GM19324 (cell line): ENCODE measurements around the gene PPM1E.
"Not testable (repeated sequence)": the region's sequence is repeated elsewhere in the genome, so short reads cannot be mapped to it uniquely, and the experiment has no call there.

Experiments
- ATAC-seq: cut with Tn5 transposase; IDR thresholded peaks from one replicate; pipeline ENCODE4 v1.9.1; 2021; ENCODE audit warnings: mild to moderate bottlenecking, moderate library complexity; ENCODE audit not compliant: unreplicated experiment, low FRiP score

Gene PPM1E

DNA sequence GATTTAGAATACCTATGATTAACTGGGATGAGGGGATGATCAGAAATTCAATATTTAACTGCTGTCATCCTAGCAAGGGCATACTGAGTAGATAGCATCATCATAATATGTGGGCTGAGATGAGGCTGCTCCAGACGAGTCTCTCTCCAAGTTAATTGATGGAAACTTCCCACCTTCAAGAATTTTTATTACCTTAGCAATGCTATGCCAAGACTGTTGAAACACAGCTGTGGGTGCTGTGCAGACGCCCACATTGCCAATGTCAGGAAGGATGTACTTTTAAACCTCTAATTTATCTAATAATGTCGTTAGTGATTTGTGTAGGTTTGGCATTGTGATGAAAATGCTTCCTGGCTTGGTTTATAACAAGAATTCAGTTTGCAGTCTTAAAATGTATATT is 180.6 kb downstream of the PPM1E start:
- no peak for ATAC-seq

DNA sequence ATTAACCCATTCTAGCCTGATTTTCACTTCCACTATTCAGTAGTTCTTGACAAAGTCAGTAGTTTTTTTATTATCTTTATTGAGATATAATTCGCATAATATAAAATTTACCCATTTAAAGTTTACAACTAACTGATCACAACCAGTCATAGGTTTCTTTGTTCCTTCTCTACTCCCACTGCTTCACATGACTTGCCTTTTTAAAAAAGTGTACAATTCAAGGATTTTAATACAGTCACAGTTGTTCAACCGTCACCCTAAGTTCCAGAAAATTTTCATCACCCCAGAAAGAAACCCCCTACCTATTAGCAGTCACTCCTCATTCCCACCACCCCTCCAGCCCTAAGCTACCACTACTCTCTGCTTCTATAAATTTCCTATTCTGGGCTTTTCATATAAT is 188.5 kb downstream of the PPM1E start:
- ATAC-seq: no peak

DNA sequence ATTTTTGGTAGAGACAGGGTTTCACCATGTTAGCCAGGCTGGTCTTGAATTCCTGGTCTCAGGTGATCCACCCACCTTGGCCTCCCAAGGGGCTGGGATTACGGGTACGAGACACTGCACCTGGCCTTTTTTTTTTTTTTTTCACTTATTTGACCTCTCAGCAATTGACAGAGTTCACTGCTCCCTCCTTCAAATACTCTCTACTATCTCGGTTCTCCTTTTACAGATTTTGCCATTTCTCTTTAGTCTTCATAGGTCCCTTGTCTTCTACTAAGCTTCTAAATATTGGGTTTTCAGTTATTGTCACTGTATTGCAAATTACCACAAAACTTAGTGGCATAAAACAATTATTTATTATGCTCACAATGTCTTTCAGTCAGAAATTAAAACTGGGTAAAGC is 191.8 kb downstream of the PPM1E start:
- ATAC-seq: no peak

DNA sequence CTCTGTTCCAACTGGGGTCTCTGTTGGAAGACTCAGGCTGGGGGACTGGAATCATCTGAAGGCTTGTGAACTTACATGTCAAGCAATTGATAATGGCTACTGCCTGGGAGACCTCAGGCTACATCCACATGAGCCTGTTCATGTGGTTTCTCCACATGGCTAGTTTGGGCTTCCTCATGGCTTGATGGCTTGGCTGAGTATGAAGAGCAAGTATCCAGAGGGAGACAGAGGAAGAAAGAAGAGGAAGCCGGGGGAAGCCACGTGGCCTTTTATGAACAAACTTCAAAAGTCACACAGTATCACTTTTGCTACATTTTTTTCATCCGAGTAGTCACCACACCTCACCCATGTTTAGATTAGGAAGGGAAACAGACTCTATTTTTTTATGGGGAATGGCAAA is 192.2 kb downstream of the PPM1E start:
- no peak for ATAC-seq

DNA sequence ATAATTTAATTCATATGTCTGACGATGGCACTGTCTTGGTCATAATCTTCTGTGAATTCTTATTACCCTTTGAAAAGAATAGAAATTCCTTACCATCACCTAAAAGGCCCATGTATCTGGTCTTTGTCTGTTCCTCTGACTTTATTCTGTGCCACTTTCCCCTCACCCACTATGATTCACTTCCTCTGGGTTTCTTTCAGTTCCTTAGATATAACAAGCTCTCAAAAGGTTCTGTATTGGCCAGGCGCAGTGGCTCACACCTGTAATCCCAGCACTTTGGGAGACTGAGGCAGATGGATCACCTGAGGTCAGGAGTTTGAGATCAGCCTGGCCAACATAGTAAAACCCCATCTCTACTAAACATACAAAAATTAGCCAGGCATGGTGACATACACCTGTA is 198.7 kb downstream of the PPM1E start:
- ATAC-seq: not testable (repeated sequence)

DNA sequence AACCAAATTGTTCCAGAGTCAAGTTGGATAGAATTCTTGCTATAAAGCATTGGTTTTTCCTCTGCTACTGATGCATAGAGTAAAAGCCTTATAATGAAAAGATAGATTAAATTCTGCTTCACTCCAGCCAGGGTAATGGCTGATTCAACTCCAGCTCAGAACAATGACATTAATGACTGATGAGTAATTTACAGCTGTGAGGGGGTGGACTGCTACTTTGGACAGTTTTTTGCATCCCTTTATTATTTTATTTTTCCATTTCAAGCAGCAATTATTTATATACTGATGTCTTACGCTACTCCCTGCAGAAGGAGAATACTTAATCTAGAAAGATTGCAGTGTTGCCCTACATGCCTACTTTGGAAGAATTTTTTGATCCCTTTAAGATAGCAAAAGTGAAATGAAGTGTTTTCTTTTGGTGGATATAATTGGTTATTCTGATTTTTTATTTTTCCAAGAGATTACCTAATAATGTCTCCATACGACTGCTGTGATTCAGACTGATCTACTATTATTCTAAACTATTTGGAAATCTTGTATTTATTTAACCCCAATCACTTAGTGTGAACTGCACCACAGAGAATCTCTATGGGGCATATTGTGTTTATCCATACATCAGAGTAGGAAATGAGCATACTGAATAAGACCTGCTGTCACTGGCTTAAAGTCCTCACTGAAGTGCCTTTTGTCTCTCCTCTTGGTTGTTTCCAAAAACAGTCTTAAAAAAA is 201.5 kb downstream of the PPM1E start:
- no peak for ATAC-seq

DNA sequence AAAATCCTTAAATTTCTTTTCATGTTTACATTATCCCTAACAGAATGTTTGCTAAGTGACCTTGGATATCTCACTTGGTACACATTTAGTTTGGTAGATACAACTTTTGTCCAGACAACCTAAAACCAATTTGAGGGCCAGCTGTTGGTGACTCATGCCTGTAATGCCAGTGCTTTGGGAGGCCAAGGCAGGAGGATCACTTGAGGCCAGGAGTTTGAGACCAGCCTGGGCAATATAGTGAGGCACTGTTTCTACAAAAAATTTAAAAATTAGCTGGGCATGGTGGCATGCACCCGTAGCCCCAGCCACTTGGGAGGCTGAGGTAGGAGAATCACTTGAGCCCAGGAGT is 202.0 kb downstream of the PPM1E start:
- not testable (repeated sequence) for ATAC-seq

DNA sequence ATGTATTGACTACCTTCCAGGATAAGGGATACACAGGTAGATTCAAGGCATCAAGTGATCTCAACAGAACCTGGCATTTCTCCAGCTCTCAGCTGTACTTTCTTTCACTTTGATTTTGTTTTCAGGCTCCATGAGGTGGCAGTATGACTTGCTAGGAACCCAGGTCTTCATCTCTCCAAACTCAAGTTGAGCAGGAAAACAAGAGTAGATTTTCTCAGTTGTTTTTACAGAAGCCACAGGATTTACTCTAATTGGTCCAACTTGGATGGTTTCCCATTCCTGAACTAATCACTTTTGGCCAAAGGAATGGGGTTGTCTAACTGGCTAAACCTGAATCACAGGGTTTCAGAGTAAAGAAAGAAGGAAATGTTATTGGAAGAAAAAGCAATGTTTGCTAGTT is 204.4 kb downstream of the PPM1E start:
- ATAC-seq: no peak

DNA sequence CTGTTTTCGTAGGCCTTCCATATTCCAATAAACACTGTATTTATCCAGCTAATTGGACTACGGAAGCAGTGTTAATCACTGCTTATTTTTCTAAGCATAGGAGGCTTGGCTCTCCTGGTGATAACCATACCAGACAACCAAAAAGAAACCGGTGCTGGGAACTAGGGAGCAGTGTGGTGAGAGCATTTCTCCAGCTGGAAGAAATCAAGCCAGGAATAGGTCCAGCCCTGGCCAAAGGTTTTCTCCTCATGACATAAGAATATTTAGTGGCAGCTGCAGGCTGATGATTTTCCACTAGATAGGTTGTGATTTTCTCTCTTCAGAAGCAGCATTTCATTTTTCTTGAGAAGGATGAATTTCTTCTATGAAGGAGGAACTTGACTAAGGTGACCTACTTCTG is 209.6 kb downstream of the PPM1E start:
- ATAC-seq: no peak

DNA sequence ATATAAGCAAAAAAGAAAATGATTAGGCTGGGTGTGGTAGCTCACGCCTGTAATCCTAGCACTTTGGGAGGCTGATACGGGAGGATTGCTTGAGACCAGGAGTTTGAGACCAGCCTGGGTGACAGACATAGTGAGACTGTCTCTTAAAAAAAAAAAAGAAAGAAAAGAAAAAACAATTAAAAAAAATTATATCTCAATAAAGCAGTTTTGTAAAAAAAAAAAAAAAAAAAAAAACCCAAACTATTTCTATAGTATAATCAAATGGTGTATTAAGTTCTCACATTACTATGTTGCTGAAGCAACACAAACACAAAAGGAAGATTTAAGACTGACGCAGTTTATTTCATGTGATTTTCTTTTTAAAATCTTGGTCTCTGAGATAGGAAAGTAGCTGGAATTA is 210.6 kb downstream of the PPM1E start:
- no peak for ATAC-seq

DNA sequence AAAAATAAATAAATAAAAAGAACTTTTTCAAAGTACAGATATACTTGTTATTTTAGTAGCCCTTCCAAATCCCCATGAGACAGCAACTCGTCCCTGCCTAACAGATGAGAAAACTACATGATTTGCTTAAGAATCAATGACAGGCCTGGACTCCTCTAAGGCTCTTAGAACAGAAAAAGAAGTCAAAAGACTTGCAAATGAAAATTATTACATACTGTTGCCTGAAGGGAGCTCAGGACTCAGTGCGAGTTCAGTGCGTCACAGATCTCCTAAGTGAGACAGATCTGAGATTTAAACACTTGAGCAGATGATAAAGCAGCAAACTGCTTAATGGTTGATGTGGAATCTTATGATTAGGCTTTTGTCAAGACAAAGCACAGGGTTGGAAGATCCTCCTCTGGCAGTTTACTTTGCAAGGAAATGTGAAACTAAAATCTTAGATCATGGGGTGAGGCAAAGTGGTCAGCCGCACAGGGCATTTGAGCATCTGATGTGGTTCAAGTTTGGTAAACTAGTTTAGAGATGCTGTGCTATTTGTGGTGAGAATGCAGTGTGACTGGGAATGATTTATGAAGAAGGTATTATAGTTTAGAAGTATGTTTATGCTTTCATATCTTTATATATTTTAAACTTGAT is 212.9 kb downstream of the PPM1E start:
- no peak for ATAC-seq

DNA sequence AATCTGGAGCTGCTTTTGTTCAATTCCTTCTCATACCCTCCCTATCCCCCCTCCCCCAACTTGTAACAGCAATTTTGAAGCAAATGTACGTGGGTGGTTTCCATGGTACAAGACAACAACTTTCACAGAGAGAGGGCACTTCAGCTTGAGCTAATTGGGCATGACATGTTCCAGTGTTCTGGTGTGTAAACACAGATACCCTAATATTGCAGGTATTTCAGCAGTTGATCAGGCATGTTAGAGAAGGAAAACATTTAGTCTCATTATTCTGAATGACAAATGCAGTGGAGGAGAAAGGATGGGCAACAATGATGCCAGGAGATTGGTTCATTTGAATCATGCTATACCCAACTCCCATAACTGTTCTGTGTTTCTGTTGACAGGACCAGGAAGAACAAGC is 213.5 kb downstream of the PPM1E start:
- no peak for ATAC-seq

DNA sequence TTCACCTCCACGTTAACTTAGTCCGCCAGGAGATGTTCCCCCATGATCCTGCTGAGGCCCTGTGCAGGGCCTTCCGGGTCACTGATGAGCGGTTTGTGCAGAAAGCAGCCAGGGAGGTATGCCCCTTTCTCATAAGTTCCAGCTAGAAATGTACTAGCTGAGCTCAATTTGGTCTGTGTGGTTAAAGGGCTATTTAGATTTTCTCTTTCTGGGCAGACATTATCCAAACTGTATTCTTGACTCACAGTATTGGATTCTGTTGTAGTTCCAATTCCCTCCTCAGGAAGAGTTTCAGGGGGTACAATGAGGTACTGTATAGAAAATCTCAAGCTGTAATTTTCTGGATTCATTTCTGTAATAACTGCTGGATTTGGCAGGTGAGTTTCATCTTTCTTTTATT is 214.0 kb downstream of the PPM1E start:
- no peak for ATAC-seq

DNA sequence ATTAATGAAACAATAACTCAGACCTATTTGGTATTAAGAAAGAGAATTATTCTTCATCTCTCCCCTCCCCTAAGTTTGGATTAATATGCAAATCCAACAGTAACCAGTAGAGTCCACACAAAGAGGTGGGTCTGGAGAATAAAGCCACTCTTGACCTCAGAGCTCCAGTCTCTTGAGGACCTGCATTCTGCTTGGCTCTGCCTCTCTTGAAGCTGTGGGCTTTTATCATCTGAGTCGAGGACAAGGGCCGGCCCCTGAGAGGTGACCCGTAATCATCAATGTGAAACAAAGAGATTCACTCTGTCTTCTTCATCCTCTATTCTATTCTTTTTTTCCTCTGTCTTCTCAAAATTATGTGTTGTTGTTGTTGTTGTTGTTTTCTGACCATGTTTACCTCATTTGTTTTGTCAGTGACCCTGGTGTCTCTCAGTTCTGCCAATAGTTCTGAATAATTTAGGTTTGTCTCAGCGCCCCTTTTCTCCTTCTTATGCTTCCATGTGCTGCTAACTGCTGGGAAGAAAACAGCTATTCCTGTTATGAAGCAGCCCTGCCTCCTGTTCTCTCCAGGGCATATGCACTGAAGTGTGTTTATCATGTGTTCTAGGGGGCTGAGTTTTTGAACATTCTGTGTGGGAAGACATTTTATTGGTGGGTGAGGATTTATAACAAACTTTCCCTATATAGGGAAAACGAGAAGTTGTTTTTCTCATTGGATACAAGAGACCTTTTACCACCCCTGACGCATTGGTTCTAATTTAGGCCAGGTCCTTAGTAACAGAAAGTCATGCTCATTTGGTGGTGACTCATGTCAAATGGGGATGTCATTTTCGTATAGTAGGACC is 215.2 kb downstream of the PPM1E start:
- ATAC-seq: no peak

DNA sequence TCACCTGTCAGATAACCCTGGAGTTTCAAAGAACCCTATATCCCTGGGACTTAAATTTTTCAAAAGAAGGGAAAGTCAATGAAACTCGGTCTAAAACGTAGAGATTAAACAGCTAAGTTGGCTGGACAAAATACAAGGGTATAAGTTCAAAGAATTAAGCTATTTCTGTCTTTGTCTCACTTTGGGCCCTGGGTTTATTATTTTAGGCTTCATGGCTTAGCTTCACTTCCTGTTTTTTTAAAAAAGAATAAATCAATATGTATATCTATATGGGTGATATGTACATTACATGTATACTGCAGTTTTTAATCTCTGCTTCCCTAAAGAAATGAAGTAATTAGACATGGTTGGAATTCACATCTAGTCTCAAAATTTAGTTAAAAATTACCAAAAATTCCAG is 218.7 kb downstream of the PPM1E start:
- no peak for ATAC-seq

DNA sequence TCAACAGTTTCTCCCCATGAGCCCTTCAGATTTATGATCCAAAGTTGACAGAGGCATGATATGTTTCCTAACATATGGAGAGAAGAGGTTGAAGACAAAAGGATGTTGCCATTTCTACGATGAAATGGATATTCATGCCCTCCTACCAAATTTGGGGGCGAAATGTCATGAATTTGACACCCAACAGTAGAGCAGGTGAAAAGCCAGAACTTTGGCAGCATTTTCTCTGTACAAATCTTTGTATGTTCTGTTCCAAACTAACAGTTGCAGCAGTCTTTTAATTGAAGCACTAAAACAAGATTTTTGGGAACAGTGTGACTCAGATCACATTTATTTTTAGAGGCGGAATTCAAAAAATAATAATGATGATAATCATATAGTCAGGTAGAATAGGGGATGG is 220.9 kb downstream of the PPM1E start:
- ATAC-seq: no peak

DNA sequence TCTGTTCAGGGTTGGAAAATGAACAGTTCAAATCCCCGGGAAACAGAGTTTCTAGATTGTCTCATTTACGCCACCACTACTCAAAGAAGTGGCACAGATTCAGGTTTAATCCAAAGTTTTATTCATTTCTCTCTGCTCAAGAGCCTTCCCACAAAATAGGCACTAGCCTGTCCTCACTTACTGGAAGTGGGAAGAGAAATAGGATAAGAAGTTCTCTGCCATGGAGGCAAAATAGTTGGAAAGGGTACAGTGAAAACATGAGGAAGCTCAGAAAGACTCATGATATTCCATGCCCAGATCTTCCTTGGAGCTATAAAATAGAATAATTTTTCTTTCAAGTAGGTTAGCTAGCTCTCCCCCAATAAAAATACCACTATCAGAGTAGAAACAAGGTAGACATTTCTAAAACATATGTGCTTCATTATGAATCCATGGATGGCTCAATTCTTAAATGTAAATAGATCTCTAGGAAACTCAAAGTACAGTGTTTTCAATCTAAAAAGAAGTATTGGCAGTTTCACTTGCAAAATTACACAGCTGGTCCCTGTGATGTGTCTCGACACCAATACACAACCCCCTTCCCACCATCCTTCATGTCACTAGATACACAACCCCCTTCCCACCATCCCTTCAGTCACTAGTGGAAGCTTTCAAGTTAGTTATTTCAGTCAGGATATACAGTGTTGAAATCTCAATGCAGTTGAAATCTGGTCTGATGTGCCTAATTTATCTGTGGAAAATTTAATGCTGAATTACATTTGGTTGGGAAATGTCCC is 225.2 kb downstream of the PPM1E start:
- no peak for ATAC-seq

DNA sequence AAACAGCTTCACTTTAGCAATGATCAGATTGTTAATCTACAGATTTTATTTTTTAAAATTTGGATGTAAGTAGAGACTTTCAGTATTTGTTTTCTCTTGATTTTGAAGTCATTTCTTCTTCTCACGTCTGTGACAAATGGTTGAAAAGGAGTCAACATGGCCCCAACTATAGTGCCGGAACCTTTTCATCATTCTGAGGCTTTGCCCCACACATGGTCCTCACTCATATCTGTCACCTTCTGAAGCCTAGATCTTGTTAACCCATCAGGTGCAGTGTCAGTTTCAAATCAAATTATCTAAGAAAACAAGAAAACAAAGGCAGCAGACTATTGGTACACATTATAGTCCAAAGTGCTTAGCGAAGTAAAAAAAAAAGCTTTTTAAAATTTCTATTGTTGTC is 227.0 kb downstream of the PPM1E start:
- ATAC-seq: no peak

DNA sequence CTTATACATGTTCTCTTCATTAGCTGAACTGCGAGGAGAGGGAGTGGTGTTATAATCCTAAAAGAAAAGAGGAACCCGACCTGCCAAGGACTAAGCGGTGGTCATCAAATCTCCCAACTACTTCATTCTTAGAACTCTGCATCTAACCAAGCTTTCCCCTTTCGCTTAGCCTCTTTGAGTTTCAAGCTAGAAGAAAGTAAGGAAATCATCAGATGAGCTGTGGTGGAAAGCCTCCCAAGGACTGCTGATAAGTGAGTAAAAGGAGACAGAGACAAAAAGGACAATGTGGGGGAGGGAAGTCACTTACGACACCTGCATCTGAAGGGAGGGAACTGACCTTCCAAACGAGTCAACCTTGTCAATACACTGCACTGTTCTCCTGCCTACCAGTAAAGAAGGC is 229.7 kb downstream of the PPM1E start:
- ATAC-seq: no peak

DNA sequence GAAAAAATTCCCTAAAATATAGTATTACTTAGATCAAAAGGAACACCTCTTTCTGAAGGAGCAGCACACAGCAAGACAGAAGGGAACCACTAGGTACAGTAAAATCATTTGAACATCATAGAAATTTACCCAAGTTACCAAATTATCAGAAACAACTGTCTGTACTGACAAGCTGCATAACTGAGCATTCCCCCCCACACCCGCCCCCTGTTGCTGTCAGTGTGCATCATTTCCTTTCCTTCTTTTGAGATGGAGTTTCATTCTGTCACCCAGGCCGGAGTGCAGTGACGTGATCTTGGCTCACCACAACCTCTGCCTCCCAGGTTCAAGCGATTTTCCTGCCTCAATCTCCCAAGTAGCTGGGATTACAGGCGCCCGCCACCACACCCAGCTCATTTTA is 230.3 kb downstream of the PPM1E start:
- ATAC-seq: no peak

DNA sequence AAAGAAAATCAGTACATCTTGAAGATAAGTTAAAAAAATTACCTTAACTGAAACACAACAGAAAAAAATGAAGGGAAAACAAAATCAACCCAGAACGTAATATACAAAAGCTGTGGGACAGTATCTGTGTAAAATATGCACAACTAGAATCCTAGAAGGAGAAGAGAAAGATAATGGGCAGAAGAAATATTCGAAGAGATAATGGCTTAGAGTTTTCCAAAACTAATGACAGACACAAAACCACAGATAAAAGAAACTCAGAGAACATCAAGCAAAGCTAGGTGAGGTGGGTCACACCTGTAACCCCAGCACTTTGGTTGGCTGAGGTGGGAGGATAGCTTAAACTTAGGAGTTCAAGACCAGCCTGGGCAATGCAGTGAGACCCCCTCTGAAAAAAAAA is 234.0 kb downstream of the PPM1E start:
- no peak for ATAC-seq
